ENCODE data around the gene METTL25. TPM values are rescaled to one million over a fixed set of nuclear protein-coding genes. Genes with fewer than 3 reads are reported as not detected.

Gene METTL25
- total RNA-seq, 4 donors from 2014 or later, result 9.6 to 16.5 (median 11.9) TPM

GRCh38 chr12:82329508-82329907 lies 28.8 kb upstream of the METTL25 start:
- TF ChIP-seq CTCF (IDR thresholded peaks at IDR 0.05; ENCODE audit: low read depth), result no peak

GRCh38 chr12:82350161-82350560 lies 8.2 kb upstream of the METTL25 start:
- TF ChIP-seq CTCF (IDR thresholded peaks at IDR 0.05; ENCODE audit: low read depth), result no peak

GRCh38 chr12:82351390-82351789 lies 6.9 kb upstream of the METTL25 start:
- TF ChIP-seq CTCF (IDR thresholded peaks at IDR 0.05; ENCODE audit: low read depth), result no peak

GRCh38 chr12:82357340-82357739 lies 989 bp upstream of the METTL25 start:
- TF ChIP-seq CTCF (IDR thresholded peaks at IDR 0.05; ENCODE audit: low read depth), result no peak

- no peak for TF ChIP-seq CTCF (IDR thresholded peaks at IDR 0.05; ENCODE audit: low read depth)
Observed at GRCh38 chr12:82357845-82358199, 507 bp upstream of the METTL25 start.

GRCh38 chr12:82359115-82359478 lies 768 bp downstream of the METTL25 start:
- TF ChIP-seq CTCF (IDR thresholded peaks at IDR 0.05; ENCODE audit: low read depth), result no peak

GRCh38 chr12:82361461-82361915 lies 3.2 kb downstream of the METTL25 start:
- no peak for TF ChIP-seq CTCF (IDR thresholded peaks at IDR 0.05; ENCODE audit: low read depth)

All from subcutaneous adipose tissue (tissue), 4 donors.